ENCODE data around the gene GAL. TPM values are rescaled to one million over a fixed set of nuclear protein-coding genes. Genes with fewer than 3 reads are reported as not detected.

GAL gene
- total and polyA plus RNA-seq, 8 donors: 1.7 to 5.7 (median 3.5) TPM; not detected in 5

DNA sequence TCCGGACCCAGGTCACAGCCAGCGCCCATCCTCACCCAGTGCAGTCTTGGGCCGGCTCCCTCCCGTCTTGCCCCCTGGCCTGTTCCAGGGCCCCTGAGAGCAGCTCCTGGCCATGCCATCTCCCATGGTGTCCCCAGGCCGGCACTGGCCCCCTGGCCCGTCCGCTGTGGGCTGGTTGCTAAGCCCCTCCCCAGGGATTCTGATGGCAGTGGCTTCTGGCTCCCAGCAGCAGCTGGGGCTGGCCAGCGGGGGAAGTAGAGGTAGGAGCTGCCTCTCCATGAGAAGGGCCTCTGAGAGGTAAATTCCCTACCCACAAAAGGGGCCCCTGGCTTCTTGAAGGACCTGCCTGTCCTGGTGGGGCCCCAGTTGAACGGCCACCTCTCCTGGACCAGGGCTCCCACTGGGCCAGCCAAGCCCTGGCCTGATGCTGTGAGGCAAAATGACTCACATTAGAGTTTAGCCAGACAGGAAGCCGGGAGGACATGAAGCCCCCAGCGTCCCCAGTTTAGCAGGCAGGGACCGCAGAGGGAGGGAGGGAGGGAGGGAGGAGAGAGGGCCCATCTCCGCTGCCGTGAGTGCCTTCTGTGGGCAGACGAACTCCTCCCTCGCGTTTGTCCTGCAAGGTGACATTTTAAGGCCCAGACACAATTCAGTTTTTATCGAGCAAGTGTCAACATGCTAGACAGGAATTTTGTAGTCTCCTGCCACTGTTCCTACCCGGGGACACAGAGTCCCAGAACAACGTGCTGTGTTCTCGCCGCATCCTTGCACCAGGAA is 32.9 kb upstream of the GAL start:
- no peak for DNase-seq
- Histone ChIP-seq H3K27ac (no peak overlapping the region), H3K27me3 (peaks cover 0 to 60% (median 9%) of the 10 kb centered on the region in 3 donors), H3K4me1 (no peaks in the 10 kb centered on the region), H3K36me3 (no peaks in the 10 kb centered on the region), H3K9me3 (peaks cover 0 to 28% (median 23%) of the 10 kb centered on the region in 4 donors), H3K4me3 (no peak overlapping the region)
- intact Hi-C loops (cut with DNase I; ENCODE audit: low total_unique reads): no loop called here
- TF ChIP-seq, protein P1, sequence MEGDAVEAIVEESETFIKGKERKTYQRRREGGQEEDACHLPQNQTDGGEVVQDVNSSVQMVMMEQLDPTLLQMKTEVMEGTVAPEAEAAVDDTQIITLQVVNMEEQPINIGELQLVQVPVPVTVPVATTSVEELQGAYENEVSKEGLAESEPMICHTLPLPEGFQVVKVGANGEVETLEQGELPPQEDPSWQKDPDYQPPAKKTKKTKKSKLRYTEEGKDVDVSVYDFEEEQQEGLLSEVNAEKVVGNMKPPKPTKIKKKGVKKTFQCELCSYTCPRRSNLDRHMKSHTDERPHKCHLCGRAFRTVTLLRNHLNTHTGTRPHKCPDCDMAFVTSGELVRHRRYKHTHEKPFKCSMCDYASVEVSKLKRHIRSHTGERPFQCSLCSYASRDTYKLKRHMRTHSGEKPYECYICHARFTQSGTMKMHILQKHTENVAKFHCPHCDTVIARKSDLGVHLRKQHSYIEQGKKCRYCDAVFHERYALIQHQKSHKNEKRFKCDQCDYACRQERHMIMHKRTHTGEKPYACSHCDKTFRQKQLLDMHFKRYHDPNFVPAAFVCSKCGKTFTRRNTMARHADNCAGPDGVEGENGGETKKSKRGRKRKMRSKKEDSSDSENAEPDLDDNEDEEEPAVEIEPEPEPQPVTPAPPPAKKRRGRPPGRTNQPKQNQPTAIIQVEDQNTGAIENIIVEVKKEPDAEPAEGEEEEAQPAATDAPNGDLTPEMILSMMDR (IDR thresholded peaks at IDR 0.05): no peak
- no peak for TF ChIP-seq EP300 (IDR thresholded peaks at IDR 0.05)
- TF ChIP-seq POLR2AphosphoS5 (IDR thresholded peaks at IDR 0.05): no peak
- TF ChIP-seq POLR2A (IDR thresholded peaks at IDR 0.05): no peak
- 37 to 53% (median 48%) methylated on average over 17 to 22 of the region's 22 CpGs for whole genome bisulfite sequencing, 5 donors

DNA sequence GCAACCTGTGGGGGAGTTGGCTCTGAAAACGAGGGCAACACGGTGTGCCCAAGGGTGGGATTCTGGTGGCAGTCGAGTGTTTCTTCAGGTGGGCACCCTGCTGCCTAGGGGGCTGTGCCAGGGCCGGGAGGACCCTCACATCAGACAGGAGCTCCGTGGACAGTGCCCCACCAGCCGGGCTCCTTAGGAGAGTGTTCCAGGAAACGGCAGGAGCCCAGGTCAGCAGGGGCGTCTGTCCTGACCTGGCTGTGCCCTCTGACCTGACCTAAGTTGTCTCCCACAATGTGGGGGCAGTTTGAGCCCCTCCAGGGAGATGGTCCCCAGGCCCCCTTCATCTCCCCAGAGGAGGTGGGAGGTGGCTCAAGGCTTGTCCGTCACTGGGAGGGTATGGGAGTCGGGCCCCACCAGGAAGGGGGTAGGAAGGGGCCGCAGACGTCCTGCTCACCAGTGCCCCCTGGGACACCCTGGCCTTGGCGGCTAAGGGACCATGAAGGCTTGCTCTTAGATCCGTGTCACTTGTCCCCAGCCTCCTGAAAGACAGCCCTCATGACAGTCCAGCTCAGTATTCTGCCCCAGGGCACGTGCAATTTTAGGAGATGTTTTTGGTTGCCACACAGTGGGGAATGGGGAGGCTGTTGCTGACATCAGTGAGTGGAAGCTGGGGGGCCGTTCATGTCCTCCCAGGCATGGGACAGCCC is 32.2 kb upstream of the GAL start:
- peaks cover 0 to 20% (median 16%) of the 10 kb centered on the region in 4 donors for H3K9me3 ChIP-seq
- peaks cover 0 to 62% (median 9%) of the 10 kb centered on the region in 3 donors for H3K27me3 ChIP-seq
- no peaks in the 10 kb centered on the region for H3K4me1 ChIP-seq
- no peak overlapping the region for H3K4me3 ChIP-seq
- no peak for DNase-seq
- TF ChIP-seq EP300 (IDR thresholded peaks at IDR 0.05): no peak
- TF ChIP-seq, protein P1 (IDR thresholded peaks at IDR 0.05): no peak
- no peak overlapping the region for H3K27ac ChIP-seq
- WGBS, 5 donors: 22 to 74% (median 56%) methylated on average over 5 to 16 of the region's 16 CpGs
- H3K36me3 ChIP-seq: no peaks in the 10 kb centered on the region
- intact Hi-C loops (cut with DNase I; ENCODE audit: low total_unique reads): no loop called here

DNA sequence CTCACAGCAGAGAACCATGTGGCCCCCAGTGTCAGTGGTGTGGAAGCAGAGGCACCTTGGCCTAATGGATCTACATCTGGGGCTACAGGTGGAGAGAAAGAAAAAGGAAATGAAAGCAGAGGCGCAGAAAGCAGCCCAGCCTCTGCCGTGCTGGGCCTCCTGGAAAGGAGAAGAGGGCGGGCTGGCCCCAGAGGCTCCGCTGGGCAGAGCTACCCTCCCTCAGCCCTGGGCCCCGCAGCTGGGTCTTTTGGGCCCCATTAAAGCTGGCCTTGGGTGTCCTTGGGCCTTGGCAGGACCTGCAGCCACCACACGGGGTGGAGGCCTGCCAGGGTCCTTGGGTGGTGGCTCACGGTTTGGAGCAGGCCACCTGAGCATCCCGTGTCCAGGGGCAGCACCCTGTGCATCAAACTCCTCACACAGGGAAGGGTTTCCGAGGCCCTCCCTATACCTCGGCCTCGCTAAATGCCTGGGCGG is 31.6 kb upstream of the GAL start:
- peaks cover 0 to 15% (median 10%) of the 10 kb centered on the region in 4 donors for H3K9me3 ChIP-seq
- intact Hi-C loops (cut with DNase I; ENCODE audit: low total_unique reads): no loop called here
- no peak for DNase-seq
- H3K27me3 ChIP-seq: peaks cover 0 to 62% (median 9%) of the 10 kb centered on the region in 3 donors
- no peak overlapping the region for H3K4me3 ChIP-seq
- 78 to 88% (median 83%) methylated on average over 11 to 12 of the region's 12 CpGs for WGBS, 5 donors
- H3K36me3 ChIP-seq: no peaks in the 10 kb centered on the region
- no peak for TF ChIP-seq POLR2A (IDR thresholded peaks at IDR 0.05)
- TF ChIP-seq, protein P1 (IDR thresholded peaks at IDR 0.05): no peak
- TF ChIP-seq POLR2AphosphoS5 (IDR thresholded peaks at IDR 0.05): no peak
- TF ChIP-seq EP300 (IDR thresholded peaks at IDR 0.05): no peak
- no peaks in the 10 kb centered on the region for H3K4me1 ChIP-seq
- no peak overlapping the region for H3K27ac ChIP-seq

DNA sequence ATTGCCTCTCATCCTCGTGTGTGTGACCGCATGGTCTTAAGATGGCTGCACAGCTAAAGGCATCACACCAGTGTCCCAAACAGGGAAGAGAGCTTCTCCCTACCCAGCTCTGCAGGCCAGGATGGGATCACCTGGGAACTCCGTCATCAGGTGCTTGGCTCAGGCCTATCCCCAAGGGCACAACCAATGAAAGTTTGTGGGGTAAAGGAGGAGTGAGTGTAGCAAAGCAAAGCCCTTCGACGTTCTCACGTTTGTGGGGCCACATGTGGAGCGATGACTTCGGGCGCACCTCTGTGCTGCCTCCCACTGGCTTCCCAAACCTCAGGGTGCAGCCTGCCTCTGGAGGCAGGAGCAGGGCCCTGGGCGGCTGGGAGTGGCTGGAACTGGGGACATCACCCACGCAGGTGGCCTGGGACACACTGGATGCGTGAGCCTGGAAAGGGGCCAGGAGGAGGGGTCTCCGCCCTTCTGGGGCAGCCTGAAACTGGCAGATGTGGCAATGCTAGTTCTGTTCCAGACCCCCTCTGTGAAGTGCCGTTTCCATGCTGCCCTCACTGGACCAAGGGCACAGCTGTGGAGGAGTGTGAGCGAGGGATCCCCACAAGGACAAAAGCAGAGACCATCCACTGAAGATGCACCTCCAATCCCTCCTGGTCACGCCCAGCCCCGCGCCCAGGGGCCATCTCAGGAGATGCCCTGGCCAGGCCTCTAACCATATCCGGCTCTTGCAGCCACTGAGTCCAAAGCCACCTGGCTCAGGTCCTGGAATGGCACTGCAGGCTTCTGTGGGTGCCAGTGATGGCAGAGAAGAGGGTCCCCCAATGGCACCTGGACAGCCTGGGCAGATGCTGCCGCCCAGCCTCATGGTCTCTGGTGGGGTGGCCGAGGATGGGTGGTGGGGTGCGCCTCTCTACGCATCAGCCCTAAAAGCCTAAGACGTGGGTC is 30.6 kb upstream of the GAL start:
- peaks cover 0 to 58% (median 9%) of the 10 kb centered on the region in 3 donors for H3K27me3 ChIP-seq
- H3K4me3 ChIP-seq: no peak overlapping the region
- H3K36me3 ChIP-seq: no peaks in the 10 kb centered on the region
- H3K27ac ChIP-seq: no peak overlapping the region
- TF ChIP-seq EP300 (IDR thresholded peaks at IDR 0.05) (no peak), POLR2AphosphoS5 (IDR thresholded peaks at IDR 0.05) (no peak)
- no peaks in the 10 kb centered on the region for H3K4me1 ChIP-seq
- 65 to 88% (median 75%) methylated on average over 17 to 24 of the region's 24 CpGs for WGBS, 5 donors
- no peak for DNase-seq
- intact Hi-C loops (cut with DNase I; ENCODE audit: low total_unique reads): no loop called here
- H3K9me3 ChIP-seq: peaks cover 0 to 15% (median 9%) of the 10 kb centered on the region in 4 donors
